H1 (cell line): ENCODE results near the gene APMAP. TPM values are rescaled to one million over a fixed set of nuclear protein-coding genes. Genes with fewer than 3 reads are reported as not detected.

ENCODE experiments used
- CTCF ChIA-PET: fragments of 300-600 bp; sonication (Branson Sonifier 250); formaldehyde crosslinking; loops from one replicate; lab custom pipeline; 2021; ENCODE audit not compliant: partially characterized antibody; lab: Charles Lee
- POLR2A ChIA-PET: fragments of 300-600 bp; sonication (Branson Sonifier 250); formaldehyde crosslinking; loops from one replicate; lab custom pipeline; 2021; ENCODE audit warnings: inconsistent platforms; ENCODE audit not compliant: partially characterized antibody; lab: Charles Lee
- DNase-seq, 2 experiments: peaks; one replicate each; pipeline versions ENCODE4 v3.0.0 to v3.0.0-alpha.2; 2010 to 2022; ENCODE audit warnings: low spot score in 2 of 2, low read depth in 1 of 2, mixed read lengths in 1 of 2
- FAIRE-seq: peaks from 2 replicates; lab custom pipeline; 2011; peaks lifted over from hg19 to GRCh38; lab: Jason Lieb, UNC
- H2AFZ ChIP-seq: 2 replicates; pipeline ENCODE4 v1.8.1; 2012; ENCODE audit warnings: low read length, inconsistent platforms
- H2AK5ac ChIP-seq: 2 replicates; pipeline ENCODE4 v1.6.1; 2013; ENCODE audit warnings: low read depth, low read length
- H2BK120ac ChIP-seq: replicated peaks from 2 replicates; pipeline ENCODE3; 2013; ENCODE audit warnings: low read depth, low read length, inconsistent platforms
- H2BK12ac ChIP-seq: 2 replicates; pipeline ENCODE4 v1.6.1; 2013; ENCODE audit warnings: low read depth, low read length
- H2BK15ac ChIP-seq: 2 replicates; pipeline ENCODE4 v1.6.1; 2013; ENCODE audit warnings: low read length
- H2BK20ac ChIP-seq: 2 replicates; pipeline ENCODE4 v1.6.1; 2013; ENCODE audit warnings: low read length
- H2BK5ac ChIP-seq: 2 replicates; pipeline ENCODE4 v1.6.1; 2013; ENCODE audit warnings: low read depth, low read length
- H3K14ac ChIP-seq: 2 replicates; pipeline ENCODE4 v1.6.1; 2013; ENCODE audit warnings: inconsistent platforms; ENCODE audit not compliant: insufficient read length
- H3K18ac ChIP-seq: 2 replicates; pipeline ENCODE4 v1.6.1; 2013; ENCODE audit warnings: low read length; ENCODE audit errors: extremely low read depth
- H3K23ac ChIP-seq: 2 replicates; pipeline ENCODE4 v1.6.1; 2013; ENCODE audit warnings: inconsistent platforms; ENCODE audit not compliant: insufficient read length
- H3K23me2 ChIP-seq: 2 replicates; pipeline ENCODE4 v1.6.1; 2013; ENCODE audit warnings: low read depth, low read length
- H3K27ac ChIP-seq: 2 replicates; pipeline ENCODE4 v1.6.1; 2011; ENCODE audit warnings: low read depth, low read length, inconsistent platforms
- H3K27me3 ChIP-seq, 4 experiments: replicated peaks in 1 of 4; 1 replicate in 1 of 4; 2 replicates in 3 of 4; pipeline versions ENCODE4 v1.6.1 to v1.8.1; 2011 to 2013; ENCODE audit warnings: low read length in 3 of 4, mild to moderate bottlenecking in 3 of 4, inconsistent platforms in 2 of 4, mixed read lengths in 2 of 4, moderate library complexity in 1 of 4; ENCODE audit not compliant: control insufficient read depth in 3 of 4, insufficient read depth in 3 of 4; ENCODE audit errors: extremely low read depth in 1 of 4
- H3K36me3 ChIP-seq, 4 experiments: 2 replicates each; pipeline versions ENCODE4 v1.6.1 to v1.8.1; 2011 to 2013; ENCODE audit warnings: mild to moderate bottlenecking in 4 of 4, low read length in 3 of 4, moderate library complexity in 2 of 4, control low read depth in 1 of 4, inconsistent platforms in 1 of 4; ENCODE audit not compliant: insufficient read depth in 4 of 4, control insufficient read depth in 2 of 4
- H3K4ac ChIP-seq: replicated peaks from 2 replicates; pipeline ENCODE3; 2013; ENCODE audit warnings: low read length, low read depth, mixed read lengths, inconsistent platforms; ENCODE audit not compliant: insufficient read length
- H3K4me1 ChIP-seq, 4 experiments: replicated peaks in 1 of 4; 1 replicate in 1 of 4; 2 replicates in 3 of 4; pipeline versions ENCODE4 v1.6.1 to v1.8.1; 2011 to 2013; ENCODE audit warnings: low read length in 3 of 4, inconsistent platforms in 2 of 4, mixed read lengths in 1 of 4; ENCODE audit not compliant: insufficient read depth in 4 of 4, control insufficient read depth in 3 of 4
- H3K4me2 ChIP-seq, 2 experiments: 2 replicates each; pipeline versions ENCODE4 v1.6.1 to v1.8.1; 2011 to 2013; ENCODE audit warnings: low read depth in 2 of 2, low read length in 2 of 2, control low read depth in 1 of 2, inconsistent platforms in 1 of 2, mild to moderate bottlenecking in 1 of 2; ENCODE audit not compliant: insufficient read depth in 1 of 2
- H3K4me3 ChIP-seq, 4 experiments: fragments of 200-600, 300-600 bp in 1 of 4; sonication (generic), shearing (Covaris generic), sonication (Bioruptor Twin) in 1 of 4; 2 replicates each; pipeline versions ENCODE4 v1.5.1 to v1.8.1; 2011 to 2016; ENCODE audit warnings: low read length in 4 of 4, low read depth in 3 of 4, control low read depth in 2 of 4, inconsistent platforms in 2 of 4, mild to moderate bottlenecking in 2 of 4, mixed read lengths in 1 of 4, moderate library complexity in 1 of 4; ENCODE audit not compliant: insufficient read depth in 2 of 4; ENCODE audit errors: extremely low read depth in 1 of 4
- H3K56ac ChIP-seq: replicated peaks from 2 replicates; pipeline ENCODE3; 2013; ENCODE audit warnings: low read depth, mild to moderate bottlenecking, mixed read lengths, low read length, inconsistent platforms; ENCODE audit not compliant: insufficient read length
- H3K79me1 ChIP-seq: 2 replicates; pipeline ENCODE4 v1.6.1; 2013; ENCODE audit warnings: low read depth, low read length, control low read depth
- H3K79me2 ChIP-seq, 2 experiments: 2 replicates each; pipeline versions ENCODE4 v1.6.1 to v1.8.1; 2012 to 2013; ENCODE audit warnings: low read length in 2 of 2, mild to moderate bottlenecking in 2 of 2, inconsistent platforms in 1 of 2; ENCODE audit not compliant: insufficient read depth in 2 of 2, control insufficient read depth in 1 of 2
- H3K9ac ChIP-seq, 4 experiments: replicated peaks in 1 of 4; 1 replicate in 1 of 4; 2 replicates in 3 of 4; pipeline versions ENCODE4 v1.6.1 to v1.8.1; 2011 to 2013; ENCODE audit warnings: low read depth in 3 of 4, low read length in 3 of 4, control low read depth in 2 of 4, mild to moderate bottlenecking in 2 of 4, moderate library complexity in 2 of 4, inconsistent platforms in 1 of 4; ENCODE audit errors: extremely low read depth in 1 of 4
- H3K9me3 ChIP-seq, 2 experiments: 2 replicates each; pipeline versions ENCODE4 v1.6.1 to v1.8.1; 2012 to 2013; ENCODE audit warnings: mild to moderate bottlenecking in 2 of 2, moderate library complexity in 2 of 2, control low read depth in 1 of 2, inconsistent platforms in 1 of 2, low read depth in 1 of 2, low read length in 1 of 2, mixed read lengths in 1 of 2; ENCODE audit not compliant: insufficient read depth in 2 of 2
- H4K20me1 ChIP-seq, 2 experiments: replicated peaks in 1 of 2; 2 replicates each; pipeline versions ENCODE3 to v1.8.1; 2011 to 2013; ENCODE audit warnings: inconsistent platforms in 2 of 2, low read length in 2 of 2, mild to moderate bottlenecking in 1 of 2; ENCODE audit not compliant: insufficient read depth in 2 of 2, control insufficient read depth in 1 of 2
- H4K5ac ChIP-seq: 2 replicates; pipeline ENCODE4 v1.6.1; 2013; ENCODE audit warnings: low read length, low read depth, mixed read lengths, inconsistent platforms; ENCODE audit not compliant: insufficient read length
- H4K8ac ChIP-seq: 2 replicates; pipeline ENCODE4 v1.8.0; 2013; ENCODE audit warnings: mild to moderate bottlenecking, moderate library complexity, low read length, inconsistent platforms; ENCODE audit not compliant: insufficient read depth; ENCODE audit errors: extremely low read depth
- H4K91ac ChIP-seq: replicated peaks from 2 replicates; pipeline ENCODE3; 2013; ENCODE audit warnings: low read length, mixed read lengths, inconsistent platforms; ENCODE audit not compliant: insufficient read length
- BRCA1 ChIP-seq: IDR thresholded peaks from 2 replicates; pipeline ENCODE4 v1.6.1; 2012; ENCODE audit warnings: low read depth, low read length, improper control_type of control experiment
- CHD1 ChIP-seq: IDR thresholded peaks from 2 replicates; pipeline ENCODE4 v1.6.1; 2012; ENCODE audit warnings: low read depth, low read length, improper control_type of control experiment
- CHD2 ChIP-seq: IDR thresholded peaks from 2 replicates; pipeline ENCODE4 v1.6.1; 2012; ENCODE audit warnings: low read length, improper control_type of control experiment
- CTBP2 ChIP-seq: IDR thresholded peaks from 2 replicates; pipeline ENCODE4 v1.7.0; 2011; ENCODE audit warnings: borderline replicate concordance, mild to moderate bottlenecking, moderate library complexity, mixed read lengths, low read length; ENCODE audit not compliant: insufficient read depth, insufficient read length
- FOSL1 ChIP-seq: IDR thresholded peaks from 2 replicates; pipeline ENCODE4 v1.6.1; 2011; ENCODE audit warnings: mild to moderate bottlenecking, low read depth, low read length, moderate library complexity; ENCODE audit not compliant: insufficient read depth
- KDM5A ChIP-seq: fragments of 200-600 bp; IDR thresholded peaks from 2 replicates; pipeline ENCODE4 v1.7.1; 2012; ENCODE audit warnings: mild to moderate bottlenecking, low read length, inconsistent platforms, mixed read lengths
- MAFK ChIP-seq: IDR thresholded peaks from 2 replicates; pipeline ENCODE4 v1.6.1; 2012; ENCODE audit warnings: low read depth, mild to moderate bottlenecking, improper control_type of control experiment, low read length
- PHF8 ChIP-seq: fragments of 200-600 bp; sonication (generic); conservative IDR thresholded peaks from 2 replicates; pipeline ENCODE4 v1.7.1; 2012; ENCODE audit warnings: low read depth, mild to moderate bottlenecking, inconsistent platforms, low read length, moderate library complexity
- RXRA ChIP-seq: IDR thresholded peaks from 2 replicates; pipeline ENCODE4 v1.6.1; 2011; ENCODE audit warnings: low read depth, mild to moderate bottlenecking, low read length, moderate library complexity; ENCODE audit not compliant: insufficient read depth
- SP2 ChIP-seq: IDR thresholded peaks from 2 replicates; pipeline ENCODE4 v1.6.1; 2012; ENCODE audit warnings: mild to moderate bottlenecking, low read length, inconsistent platforms
- WGBS, 2 experiments: shearing (Covaris generic) in 1 of 2; methylation state at CpG; one replicate each; pipeline versions ENCODE4 v1.1.6 to v1.1.7; 2013 to 2015; ENCODE audit warnings: low lambda C conversion rate in 2 of 2, mixed read lengths in 2 of 2, inconsistent platforms in 1 of 2, low coverage in 1 of 2, missing lambda C conversion rate in 1 of 2; ENCODE audit not compliant: insufficient replicate concordance in 2 of 2, insufficient coverage in 1 of 2, insufficient read length in 1 of 2; ENCODE audit errors: extremely low coverage in 1 of 2, missing lambda C conversion rate in 1 of 2; 5-methylcytosine and 5-hydroxymethylcytosine counted together
- polyA plus RNA-seq, 7 experiments: library from polyadenylated mRNA; depleted of rRNA in 3 of 7; stranded (reverse) in 5 of 7; unstranded in 2 of 7; fragments of >200 nt in 5 of 7; fragments of 200-250 nt in 2 of 7; gene quantifications; 1 replicate in 5 of 7; 2 replicates in 1 of 7; 4 replicates in 1 of 7; pipeline versions ENCODE4 v1.2.1 to v1.2.3, GENCODE V29; 2011 to 2013; ENCODE audit warnings: missing spikeins in 2 of 7, mixed read lengths in 2 of 7
- total RNA-seq: library from RNA; stranded (reverse); fragmentation: NEBNext Ultra II Directional; extraction: Animal tissue kit (Norgen Biotek cat#: 25700); gene quantifications from 2 replicates; pipeline ENCODE4 v1.2.1, GENCODE V29; 2021
- TF ChIP-seq, protein P1 (sequence below): IDR thresholded peaks from 2 replicates; pipeline ENCODE4 v1.6.1; 2012; ENCODE audit warnings: low read length, inconsistent platforms

Gene APMAP
- total and polyA plus RNA-seq, 2 of the 8 experiments (the other 6 are each of a cell fraction or from before 2014, with no cell fraction given) = 31.3 to 66.0 TPM

GRCh38 chr20:24970030-24970553, 22.5 kb downstream of the APMAP start:
- Histone ChIP-seq H2BK120ac (no peak overlapping the region), H2AFZ (no peak overlapping the region), H3K27ac (no peak overlapping the region), H2BK15ac (no peak overlapping the region), H3K4ac (no peak overlapping the region), H2BK5ac (no peak overlapping the region), H4K5ac (no peak overlapping the region), H3K9ac (no peak overlapping the region), H3K79me1 (0 out of 2 replicates have a peak, but pooled peaks cover 2% of the 10 kb centered on the region), H3K4me2 (no peak overlapping the region), H4K20me1 (peaks cover 3 to 10% of the 10 kb centered on the region in 2 experiments), H3K4me3 (no peak overlapping the region), H3K23ac (no peak overlapping the region), H3K18ac (no peak overlapping the region), H3K27me3 (no peaks in the 10 kb centered on the region), H3K4me1 (no peaks in the 10 kb centered on the region), H3K9me3 (no peaks in the 10 kb centered on the region), H3K79me2 (no peaks in the 10 kb centered on the region; a peak in 1 of 4 replicates), H4K91ac (no peak overlapping the region), H4K8ac (no peak overlapping the region), H3K56ac (no peak overlapping the region), H3K36me3 (peaks cover 6 to 23% (median 17%) of the 10 kb centered on the region in 4 experiments; a peak in 7 of 8 replicates), H2AK5ac (no peak overlapping the region), H3K14ac (no peak overlapping the region), H2BK12ac (no peak overlapping the region), H3K23me2 (no peaks in the 10 kb centered on the region), H2BK20ac (no peak overlapping the region)
- no peak for TF ChIP-seq PHF8
- TF ChIP-seq, protein P1, sequence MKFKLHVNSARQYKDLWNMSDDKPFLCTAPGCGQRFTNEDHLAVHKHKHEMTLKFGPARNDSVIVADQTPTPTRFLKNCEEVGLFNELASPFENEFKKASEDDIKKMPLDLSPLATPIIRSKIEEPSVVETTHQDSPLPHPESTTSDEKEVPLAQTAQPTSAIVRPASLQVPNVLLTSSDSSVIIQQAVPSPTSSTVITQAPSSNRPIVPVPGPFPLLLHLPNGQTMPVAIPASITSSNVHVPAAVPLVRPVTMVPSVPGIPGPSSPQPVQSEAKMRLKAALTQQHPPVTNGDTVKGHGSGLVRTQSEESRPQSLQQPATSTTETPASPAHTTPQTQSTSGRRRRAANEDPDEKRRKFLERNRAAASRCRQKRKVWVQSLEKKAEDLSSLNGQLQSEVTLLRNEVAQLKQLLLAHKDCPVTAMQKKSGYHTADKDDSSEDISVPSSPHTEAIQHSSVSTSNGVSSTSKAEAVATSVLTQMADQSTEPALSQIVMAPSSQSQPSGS = no peak
- TF ChIP-seq RXRA = no peak
- TF ChIP-seq BRCA1 = no peak
- no peak for TF ChIP-seq SP2
- TF ChIP-seq FOSL1 = no peak
- TF ChIP-seq CHD1 = no peak
- TF ChIP-seq MAFK = no peak
- TF ChIP-seq CHD2 = no peak
- no peak for TF ChIP-seq CTBP2
- no peak for TF ChIP-seq KDM5A
- FAIRE-seq = no peak
- ChIA-PET POLR2A (no interaction called here), CTCF (interaction anchor here (1.0 kb wide), 1 partner anchor 40 kb away, joined by 3 read pairs; no protein-coding TSS in a partner anchor)
- peak in 1 of 2 experiments; percentile 4 for DNase-seq
- WGBS, 2 experiments = 86% methylated on average over 5 of the region's 5 CpGs; no CpG with 5 or more reads in 1 of the 2 experiments
